Measurements from ENCODE around the gene UBR1.

GRCh38 chr15:43070249-43070648 is 35.6 kb downstream of the UBR1 start:
- no peak for TF ChIP-seq CTCF (IDR thresholded peaks at IDR 0.05 in 2 of 3, conservative IDR thresholded peaks at IDR 0.05 in 1 of 3; ENCODE audit: borderline replicate concordance in 1 of 3, insufficient read depth in 1 of 3, low read depth in 2 of 3, low read length in 2 of 3)
- TF ChIP-seq SP1 (IDR thresholded peaks at IDR 0.05; ENCODE audit: low read depth) = no peak
- TF ChIP-seq POLR2A (IDR thresholded peaks at IDR 0.05; ENCODE audit: borderline replicate concordance, extremely low read depth, insufficient read depth, insufficient read length) = no peak
- no peak for TF ChIP-seq ZBTB33 (IDR thresholded peaks at IDR 0.05; ENCODE audit: extremely low read depth, insufficient replicate concordance, low read length)
- TF ChIP-seq RAD21 (IDR thresholded peaks at IDR 0.05; ENCODE audit: low read depth) = no peak

All from HCT116 (cell line).